Endothelial cell of umbilical vein (primary cell): ENCODE results near the gene FGF6. TPM values are rescaled to one million over a fixed set of nuclear protein-coding genes. Genes with fewer than 3 reads are reported as not detected.

ENCODE experiments used
- BruUV-seq: library from RNA; stranded (reverse); fragments of 400-500 nt; replicated peaks from 2 replicates; lab custom pipeline; 2021; lab: Mats Ljungman, UMichigan
- CTCF ChIA-PET: fragments of 300-600, 350-600 bp; sonication (Branson Sonifier 250); formaldehyde crosslinking; loops from one replicate; lab custom pipeline; 2021; ENCODE audit warnings: antibody characterized with exemption, inconsistent platforms; lab: Charles Lee
- POLR2A ChIA-PET: fragments of 300-600, 350-600 bp; sonication (Branson Sonifier 250); formaldehyde crosslinking; loops from one replicate; lab custom pipeline; 2021; ENCODE audit warnings: antibody characterized with exemption, inconsistent platforms; lab: Charles Lee
- DNase-seq: peaks from one replicate; pipeline ENCODE4 v3.0.0-alpha.2; 2011; ENCODE audit warnings: low read depth, low spot score
- FAIRE-seq: peaks from 2 replicates; lab custom pipeline; 2011; peaks lifted over from hg19 to GRCh38; lab: Jason Lieb, UNC
- H2AFZ ChIP-seq: 2 replicates; pipeline ENCODE4 v1.6.0; 2012; ENCODE audit warnings: low read depth, low read length, control low read depth, inconsistent platforms
- H3K27ac ChIP-seq: 2 replicates; pipeline ENCODE4 v1.5.1; 2011; ENCODE audit warnings: low read depth, mild to moderate bottlenecking, control low read depth, low read length, moderate library complexity; ENCODE audit not compliant: insufficient read depth
- H3K27me3 ChIP-seq, 2 experiments: 2 replicates each; pipeline versions ENCODE4 v1.6.0 to v1.6.1; 2011; ENCODE audit warnings: low read length in 2 of 2, mixed read lengths in 1 of 2; ENCODE audit not compliant: control insufficient read depth in 2 of 2, insufficient read depth in 2 of 2
- H3K36me3 ChIP-seq, 2 experiments: 2 replicates in 1 of 2; 3 replicates in 1 of 2; pipeline ENCODE4 v1.5.1; 2011; ENCODE audit warnings: low read length in 2 of 2, mild to moderate bottlenecking in 1 of 2, moderate library complexity in 1 of 2; ENCODE audit not compliant: control insufficient read depth in 2 of 2, insufficient read depth in 2 of 2; ENCODE audit errors: extremely low read depth in 1 of 2
- H3K4me1 ChIP-seq: 3 replicates; pipeline ENCODE4 v1.5.1; 2011; ENCODE audit warnings: mild to moderate bottlenecking, low read length; ENCODE audit not compliant: control insufficient read depth, insufficient read depth; ENCODE audit errors: extremely low read depth
- H3K4me2 ChIP-seq: 2 replicates; pipeline ENCODE4 v1.6.1; 2011; ENCODE audit warnings: low read length, control low read depth, mixed read lengths; ENCODE audit not compliant: insufficient read depth
- H3K4me3 ChIP-seq, 3 experiments: fragments of 200-600 bp in 1 of 3; sonication (generic), shearing (Covaris generic) in 1 of 3; replicated peaks in 1 of 3; 2 replicates each; pipeline ENCODE4 v1.5.1; 2011 to 2016; ENCODE audit warnings: control low read depth in 3 of 3, low read length in 3 of 3, mild to moderate bottlenecking in 2 of 3, inconsistent platforms in 1 of 3, low read depth in 1 of 3, moderate library complexity in 1 of 3; ENCODE audit not compliant: insufficient read depth in 1 of 3
- H3K79me2 ChIP-seq: 2 replicates; pipeline ENCODE4 v1.6.0; 2012; ENCODE audit warnings: low read length, inconsistent platforms; ENCODE audit not compliant: control insufficient read depth, insufficient read depth
- H3K9ac ChIP-seq: replicated peaks from 2 replicates; pipeline ENCODE3; 2011; ENCODE audit warnings: low read length, control low read depth; ENCODE audit not compliant: insufficient read depth; ENCODE audit errors: extremely low read depth
- H3K9me1 ChIP-seq: replicated peaks from 3 replicates; pipeline ENCODE4 v1.6.0; 2011; ENCODE audit warnings: mild to moderate bottlenecking, low read length; ENCODE audit not compliant: control insufficient read depth, insufficient read depth; ENCODE audit errors: extremely low read depth
- H3K9me3 ChIP-seq: replicated peaks from 2 replicates; pipeline ENCODE4 v1.5.1; 2012; ENCODE audit warnings: low read length, inconsistent platforms; ENCODE audit not compliant: control insufficient read depth, insufficient read depth
- H4K20me1 ChIP-seq: replicated peaks from 2 replicates; pipeline ENCODE3; 2011; ENCODE audit warnings: mild to moderate bottlenecking, low read length; ENCODE audit not compliant: control insufficient read depth, insufficient read depth; ENCODE audit errors: extremely low read depth
- EZH2 ChIP-seq: IDR thresholded peaks from 2 replicates; pipeline ENCODE4 v1.6.1; 2012; ENCODE audit warnings: borderline replicate concordance, low read depth, mild to moderate bottlenecking, moderate library complexity, low read length, inconsistent platforms; ENCODE audit not compliant: severe bottlenecking
- FOS ChIP-seq: IDR thresholded peaks from 2 replicates; pipeline ENCODE4 v1.6.1; 2011; ENCODE audit warnings: mild to moderate bottlenecking, low read length, moderate library complexity, borderline replicate concordance; ENCODE audit not compliant: insufficient read depth
- GATA2 ChIP-seq: IDR thresholded peaks from 2 replicates; pipeline ENCODE4 v1.7.0; 2011; ENCODE audit warnings: low read depth, mild to moderate bottlenecking, moderate library complexity, mixed read lengths, low read length; ENCODE audit not compliant: insufficient read length, insufficient read depth
- JUN ChIP-seq: IDR thresholded peaks from 2 replicates; pipeline ENCODE4 v1.6.1; 2011; ENCODE audit warnings: borderline replicate concordance, low read depth; ENCODE audit not compliant: insufficient read length, insufficient read depth
- MYC ChIP-seq: IDR thresholded peaks from one replicate; pipeline ENCODE4 v1.6.1; 2011; ENCODE audit warnings: mild to moderate bottlenecking, low read depth, low read length
- POLR2A ChIP-seq: IDR thresholded peaks from 2 replicates; pipeline ENCODE4 v1.6.1; 2012; ENCODE audit warnings: low read depth, mild to moderate bottlenecking, control low read depth, low read length
- POLR2AphosphoS5 ChIP-seq: IDR thresholded peaks from 2 replicates; pipeline ENCODE4 v1.6.1; 2012; ENCODE audit warnings: low read depth, mild to moderate bottlenecking, control low read depth, low read length, moderate library complexity; ENCODE audit not compliant: insufficient read depth
- dilution Hi-C: fragments of 300-500 bp; cut with MboI; formaldehyde crosslinking; loops from one replicate; pipeline ENCODE4 v1.15.0; 2019; ENCODE audit warnings: low sequenced_read_pairs; ENCODE audit not compliant: extremely low pct_ligation_motif_present
- intact Hi-C: fragments of 100-400 bp; cut with micrococcal nuclease; formaldehyde crosslinking; loops from one replicate; pipeline ENCODE4 v1.10.0; 2022
- polyA plus RNA-seq, 4 experiments: library from polyadenylated mRNA; depleted of rRNA in 3 of 4; stranded (reverse) in 3 of 4; unstranded in 1 of 4; fragments of >200 nt; gene quantifications; 2 replicates each; pipeline versions ENCODE4 v1.2.1 to v1.2.3, GENCODE V29; 2011 to 2012; ENCODE audit warnings: missing spikeins in 1 of 4
- total RNA-seq: library from RNA; stranded (reverse); gene quantifications from 2 replicates; pipeline ENCODE4 v1.2.3, GENCODE V29; 2021
- TF ChIP-seq, protein P1 (sequence below), 2 donors: IDR thresholded peaks; 1 replicate in 1 of 2; 2 replicates in 1 of 2; pipeline ENCODE4 v1.5.1; 2011; ENCODE audit warnings: low read length in 2 of 2, mild to moderate bottlenecking in 2 of 2, moderate library complexity in 2 of 2, control low read depth in 1 of 2, inconsistent platforms in 1 of 2, low read depth in 1 of 2; ENCODE audit not compliant: insufficient read depth in 1 of 2; ENCODE audit errors: extremely low read depth in 1 of 2
- TF ChIP-seq, protein P2 (sequence below): IDR thresholded peaks from 2 replicates; pipeline ENCODE4 v1.6.1; 2011; ENCODE audit not compliant: insufficient read depth, insufficient read length

FGF6 gene
- total and polyA plus RNA-seq, 2 donors (not counting 3 experiments of a cell fraction or from before 2014, with no cell fraction given): not detected

DNA sequence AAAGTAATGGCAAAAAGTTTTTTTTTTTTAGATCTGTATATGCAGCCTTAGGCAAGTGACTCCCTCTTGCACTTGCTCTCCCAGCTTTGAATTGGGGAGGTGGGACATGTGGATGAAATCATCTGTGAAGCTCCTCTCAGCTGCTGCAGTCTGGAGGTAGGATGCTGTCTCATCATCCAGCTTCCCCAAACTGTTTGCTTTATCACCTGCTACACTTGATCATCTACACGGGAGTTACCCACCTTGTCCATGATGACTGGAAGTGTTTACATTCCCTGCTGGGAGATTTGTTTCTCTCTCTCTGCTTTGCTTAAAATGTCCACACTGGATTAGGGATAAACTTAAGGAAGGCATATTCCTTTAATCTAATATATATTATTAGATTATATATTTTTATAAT is 57.6 kb downstream of the FGF6 start:
- intact Hi-C loops: no loop called here
- no peak for FAIRE-seq
- Histone ChIP-seq H3K4me2 (no peak overlapping the region), H3K4me1 (no peaks in the 10 kb centered on the region), H3K4me3 (no peak overlapping the region), H4K20me1 (no peaks in the 10 kb centered on the region), H3K79me2 (no peaks in the 10 kb centered on the region), H3K9me3 (no peaks in the 10 kb centered on the region), H2AFZ (no peak overlapping the region), H3K36me3 (no peaks in the 10 kb centered on the region), H3K9me1 (no peaks in the 10 kb centered on the region), H3K27me3 (peaks cover 0 to 1% of the 10 kb centered on the region in 2 experiments), H3K9ac (no peak overlapping the region), H3K27ac (no peak overlapping the region)
- DNase-seq: no peak
- dilution Hi-C loops: no loop called here
- ChIA-PET CTCF (no interaction called here), POLR2A (no interaction called here)
- BruUV-seq: no TSS peak
- TF ChIP-seq EZH2 (no peak), FOS (no peak), POLR2A (no peak), POLR2AphosphoS5 (no peak), GATA2 (no peak), MYC (no peak), JUN (no peak)
- TF ChIP-seq, protein P1, sequence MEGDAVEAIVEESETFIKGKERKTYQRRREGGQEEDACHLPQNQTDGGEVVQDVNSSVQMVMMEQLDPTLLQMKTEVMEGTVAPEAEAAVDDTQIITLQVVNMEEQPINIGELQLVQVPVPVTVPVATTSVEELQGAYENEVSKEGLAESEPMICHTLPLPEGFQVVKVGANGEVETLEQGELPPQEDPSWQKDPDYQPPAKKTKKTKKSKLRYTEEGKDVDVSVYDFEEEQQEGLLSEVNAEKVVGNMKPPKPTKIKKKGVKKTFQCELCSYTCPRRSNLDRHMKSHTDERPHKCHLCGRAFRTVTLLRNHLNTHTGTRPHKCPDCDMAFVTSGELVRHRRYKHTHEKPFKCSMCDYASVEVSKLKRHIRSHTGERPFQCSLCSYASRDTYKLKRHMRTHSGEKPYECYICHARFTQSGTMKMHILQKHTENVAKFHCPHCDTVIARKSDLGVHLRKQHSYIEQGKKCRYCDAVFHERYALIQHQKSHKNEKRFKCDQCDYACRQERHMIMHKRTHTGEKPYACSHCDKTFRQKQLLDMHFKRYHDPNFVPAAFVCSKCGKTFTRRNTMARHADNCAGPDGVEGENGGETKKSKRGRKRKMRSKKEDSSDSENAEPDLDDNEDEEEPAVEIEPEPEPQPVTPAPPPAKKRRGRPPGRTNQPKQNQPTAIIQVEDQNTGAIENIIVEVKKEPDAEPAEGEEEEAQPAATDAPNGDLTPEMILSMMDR (IDR thresholded peaks at IDR 0.05; ENCODE audit: extremely low read depth in 1 of 2, insufficient read depth in 1 of 2, low read depth in 1 of 2, low read length in 2 of 2): no peak
- TF ChIP-seq, protein P2, sequence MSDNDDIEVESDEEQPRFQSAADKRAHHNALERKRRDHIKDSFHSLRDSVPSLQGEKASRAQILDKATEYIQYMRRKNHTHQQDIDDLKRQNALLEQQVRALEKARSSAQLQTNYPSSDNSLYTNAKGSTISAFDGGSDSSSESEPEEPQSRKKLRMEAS: no peak
